Liver (tissue), 9 donors: ENCODE measurements around the gene SLC27A3. TPM values are rescaled to one million over a fixed set of nuclear protein-coding genes. Genes with fewer than 3 reads are reported as not detected.

Experiments
- DNase-seq: peaks from one replicate; pipeline ENCODE4 v3.0.0-alpha.2; 2017; ENCODE audit warnings: low spot score
- H3K27ac ChIP-seq, 2 donors: one replicate each; pipeline ENCODE4 v1.7.0; 2013; ENCODE audit warnings: inconsistent platforms in 2 of 2, low read length in 2 of 2, control low read depth in 1 of 2, low read depth in 1 of 2, mild to moderate bottlenecking in 1 of 2
- H3K27me3 ChIP-seq, 4 donors: one replicate each; pipeline versions ENCODE4 v1.6.1 to v1.7.0; 2013; ENCODE audit warnings: low read length in 3 of 4, inconsistent platforms in 1 of 4, mild to moderate bottlenecking in 1 of 4, moderate library complexity in 1 of 4; ENCODE audit not compliant: control insufficient read depth in 4 of 4, insufficient read depth in 4 of 4
- H3K36me3 ChIP-seq, 4 donors: one replicate each; pipeline versions ENCODE4 v1.6.1 to v1.7.0; 2013; ENCODE audit warnings: low read length in 3 of 4, mild to moderate bottlenecking in 3 of 4, low read depth in 1 of 4, moderate library complexity in 1 of 4; ENCODE audit not compliant: control insufficient read depth in 4 of 4, insufficient read depth in 3 of 4
- H3K4me1 ChIP-seq, 4 donors: one replicate each; pipeline versions ENCODE4 v1.6.1 to v1.7.0; 2013; ENCODE audit warnings: low read length in 3 of 4, mild to moderate bottlenecking in 3 of 4, moderate library complexity in 1 of 4; ENCODE audit not compliant: control insufficient read depth in 4 of 4, insufficient read depth in 4 of 4
- H3K4me3 ChIP-seq, 3 donors: one replicate each; pipeline versions ENCODE4 v1.6.1 to v1.7.0; 2013; ENCODE audit warnings: low read length in 3 of 3, control low read depth in 1 of 3, low read depth in 1 of 3, mild to moderate bottlenecking in 1 of 3
- H3K9ac ChIP-seq, 2 donors: one replicate each; pipeline ENCODE4 v1.7.0; 2013; ENCODE audit warnings: low read length in 2 of 2, mild to moderate bottlenecking in 2 of 2, moderate library complexity in 2 of 2, control low read depth in 1 of 2, low read depth in 1 of 2
- H3K9me3 ChIP-seq, 4 donors: one replicate each; pipeline versions ENCODE4 v1.6.1 to v1.7.0; 2013; ENCODE audit warnings: low read length in 3 of 4; ENCODE audit not compliant: control insufficient read depth in 4 of 4
- EGR1 ChIP-seq, 2 donors: IDR thresholded peaks; 2 replicates each; pipeline ENCODE4 v1.6.1; 2016 to 2018; ENCODE audit warnings: antibody characterized with exemption in 2 of 2, low read depth in 2 of 2
- FOXA1 ChIP-seq: IDR thresholded peaks from 2 replicates; pipeline ENCODE4 v1.6.1; 2016; ENCODE audit warnings: antibody characterized with exemption
- FOXA2 ChIP-seq: IDR thresholded peaks from 2 replicates; pipeline ENCODE4 v1.6.1; 2016; ENCODE audit warnings: antibody characterized with exemption
- GABPA ChIP-seq, 2 donors: IDR thresholded peaks in 1 of 2; conservative IDR thresholded peaks in 1 of 2; 2 replicates each; pipeline ENCODE4 v1.6.1; 2016; ENCODE audit warnings: antibody characterized with exemption in 2 of 2, mild to moderate bottlenecking in 1 of 2, moderate library complexity in 1 of 2
- HNF4G ChIP-seq: IDR thresholded peaks from 2 replicates; pipeline ENCODE4 v1.6.1; 2016; ENCODE audit warnings: antibody characterized with exemption
- JUND ChIP-seq, 2 donors: IDR thresholded peaks; 2 replicates each; pipeline ENCODE4 v1.6.1; 2016; ENCODE audit warnings: antibody characterized with exemption in 2 of 2
- NR2F2 ChIP-seq: IDR thresholded peaks from 2 replicates; pipeline ENCODE4 v1.6.1; 2016; ENCODE audit warnings: antibody characterized with exemption
- RAD21 ChIP-seq, 2 donors: IDR thresholded peaks; 2 replicates each; pipeline ENCODE4 v1.6.1; 2016; ENCODE audit warnings: antibody characterized with exemption in 2 of 2, mild to moderate bottlenecking in 2 of 2
- RXRA ChIP-seq, 2 donors: IDR thresholded peaks; 2 replicates each; pipeline ENCODE4 v1.6.1; 2017 to 2018; ENCODE audit warnings: antibody characterized with exemption in 2 of 2, mild to moderate bottlenecking in 1 of 2
- TAF1 ChIP-seq: conservative IDR thresholded peaks from 2 replicates; pipeline ENCODE4 v1.6.1; 2016; ENCODE audit warnings: antibody characterized with exemption, mild to moderate bottlenecking
- YY1 ChIP-seq: IDR thresholded peaks from 2 replicates; pipeline ENCODE4 v1.6.1; 2016; ENCODE audit warnings: antibody characterized with exemption, mild to moderate bottlenecking
- ZBTB33 ChIP-seq: IDR thresholded peaks from 2 replicates; pipeline ENCODE4 v1.6.1; 2016; ENCODE audit warnings: antibody characterized with exemption
- WGBS: extraction: QIAGEN DNeasy Blood & Tissue Kit; methylation state at CpG from one replicate; pipeline ENCODE4 v1.1.7; 2013; 5-methylcytosine and 5-hydroxymethylcytosine counted together
- polyA plus RNA-seq, 2 donors: library from polyadenylated mRNA; stranded (reverse) in 1 of 2; unstranded in 1 of 2; fragments of 200-250 nt in 1 of 2; fragments of >200 nt in 1 of 2; fragmentation: Nextera tagmentation in 1 of 2; extraction: Ambion mirVana in 1 of 2; gene quantifications; one replicate each; pipeline versions ENCODE4 v1.2.1 to v1.2.3, GENCODE V29; 2013 to 2015
- total RNA-seq, 2 donors: library from RNA; depleted of rRNA; stranded (reverse); fragments of >200 nt; gene quantifications; one replicate each; pipeline ENCODE4 v1.2.3, GENCODE V29; 2014
- TF ChIP-seq, protein P1 (sequence below): fragments of 150-350 bp; IDR thresholded peaks from 2 replicates; pipeline ENCODE4 v1.5.1; 2017; ENCODE audit warnings: improper control_type of control experiment, low read depth, low read length; ENCODE audit not compliant: missing input control
- TF ChIP-seq, protein P2 (sequence below): IDR thresholded peaks from 2 replicates; pipeline ENCODE4 v1.6.1; 2016; ENCODE audit warnings: antibody characterized with exemption, mild to moderate bottlenecking
- TF ChIP-seq, protein P3 (sequence below): IDR thresholded peaks from 2 replicates; pipeline ENCODE4 v1.6.1; 2016; ENCODE audit warnings: antibody characterized with exemption
- donor health status: healthy.
- donor health status: healthy.
- donor health status: healthy.
- donor health status: healthy.
- donor health status: healthy.

SLC27A3 gene
- total and polyA plus RNA-seq, 4 donors, result 18.1 to 47.4 (median 28.2) TPM

DNA sequence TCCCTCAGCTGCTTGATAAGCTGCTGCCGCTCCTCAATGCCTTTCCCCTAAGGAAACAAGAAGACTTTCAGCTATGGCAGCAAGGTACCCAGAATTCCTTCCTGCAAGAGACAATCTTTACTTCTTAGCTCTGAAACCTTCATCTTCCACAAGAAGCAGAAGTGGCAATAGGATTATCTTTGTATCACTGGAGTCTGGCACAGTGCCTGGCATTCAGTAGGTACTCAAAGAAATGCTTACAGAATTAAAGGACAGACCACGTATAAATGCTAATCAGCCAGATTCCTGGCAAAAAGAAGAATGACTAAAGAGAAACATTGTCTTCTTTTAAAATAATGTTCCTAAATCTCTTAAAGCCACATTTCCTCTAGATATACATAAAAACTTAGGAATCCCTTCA, 43.7 kb downstream of the SLC27A3 start (continued):
- TF ChIP-seq ZBTB33 (no peak), YY1 (no peak)
- TF ChIP-seq, protein P1, sequence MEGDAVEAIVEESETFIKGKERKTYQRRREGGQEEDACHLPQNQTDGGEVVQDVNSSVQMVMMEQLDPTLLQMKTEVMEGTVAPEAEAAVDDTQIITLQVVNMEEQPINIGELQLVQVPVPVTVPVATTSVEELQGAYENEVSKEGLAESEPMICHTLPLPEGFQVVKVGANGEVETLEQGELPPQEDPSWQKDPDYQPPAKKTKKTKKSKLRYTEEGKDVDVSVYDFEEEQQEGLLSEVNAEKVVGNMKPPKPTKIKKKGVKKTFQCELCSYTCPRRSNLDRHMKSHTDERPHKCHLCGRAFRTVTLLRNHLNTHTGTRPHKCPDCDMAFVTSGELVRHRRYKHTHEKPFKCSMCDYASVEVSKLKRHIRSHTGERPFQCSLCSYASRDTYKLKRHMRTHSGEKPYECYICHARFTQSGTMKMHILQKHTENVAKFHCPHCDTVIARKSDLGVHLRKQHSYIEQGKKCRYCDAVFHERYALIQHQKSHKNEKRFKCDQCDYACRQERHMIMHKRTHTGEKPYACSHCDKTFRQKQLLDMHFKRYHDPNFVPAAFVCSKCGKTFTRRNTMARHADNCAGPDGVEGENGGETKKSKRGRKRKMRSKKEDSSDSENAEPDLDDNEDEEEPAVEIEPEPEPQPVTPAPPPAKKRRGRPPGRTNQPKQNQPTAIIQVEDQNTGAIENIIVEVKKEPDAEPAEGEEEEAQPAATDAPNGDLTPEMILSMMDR, result no peak

GRCh38 chr1:153827168-153827964, 52.2 kb downstream of the SLC27A3 start:
- Histone ChIP-seq H3K36me3 (peaks cover 8 to 15% (median 10%) of the 10 kb centered on the region in 4 donors), H3K4me3 (no peak overlapping the region), H3K9me3 (no peaks in the 10 kb centered on the region), H3K9ac (no peak overlapping the region), H3K27me3 (no peaks in the 10 kb centered on the region), H3K4me1 (no peaks in the 10 kb centered on the region), H3K27ac (no peak overlapping the region)
- TF ChIP-seq JUND (IDR thresholded peaks at IDR 0.05) (no peak), HNF4G (no peak), TAF1 (no peak), FOXA2 (no peak), NR2F2 (no peak), RXRA (IDR thresholded peaks at IDR 0.05) (no peak), EGR1 (IDR thresholded peaks at IDR 0.05; ENCODE audit: low read depth in 2 of 2) (no peak), GABPA (IDR thresholded peaks at IDR 0.05 in 1 of 2, conservative IDR thresholded peaks at IDR 0.05 in 1 of 2) (no peak), FOXA1 (no peak), RAD21 (IDR thresholded peaks at IDR 0.05) (no peak), ZBTB33 (no peak)
- TF ChIP-seq, protein P2, sequence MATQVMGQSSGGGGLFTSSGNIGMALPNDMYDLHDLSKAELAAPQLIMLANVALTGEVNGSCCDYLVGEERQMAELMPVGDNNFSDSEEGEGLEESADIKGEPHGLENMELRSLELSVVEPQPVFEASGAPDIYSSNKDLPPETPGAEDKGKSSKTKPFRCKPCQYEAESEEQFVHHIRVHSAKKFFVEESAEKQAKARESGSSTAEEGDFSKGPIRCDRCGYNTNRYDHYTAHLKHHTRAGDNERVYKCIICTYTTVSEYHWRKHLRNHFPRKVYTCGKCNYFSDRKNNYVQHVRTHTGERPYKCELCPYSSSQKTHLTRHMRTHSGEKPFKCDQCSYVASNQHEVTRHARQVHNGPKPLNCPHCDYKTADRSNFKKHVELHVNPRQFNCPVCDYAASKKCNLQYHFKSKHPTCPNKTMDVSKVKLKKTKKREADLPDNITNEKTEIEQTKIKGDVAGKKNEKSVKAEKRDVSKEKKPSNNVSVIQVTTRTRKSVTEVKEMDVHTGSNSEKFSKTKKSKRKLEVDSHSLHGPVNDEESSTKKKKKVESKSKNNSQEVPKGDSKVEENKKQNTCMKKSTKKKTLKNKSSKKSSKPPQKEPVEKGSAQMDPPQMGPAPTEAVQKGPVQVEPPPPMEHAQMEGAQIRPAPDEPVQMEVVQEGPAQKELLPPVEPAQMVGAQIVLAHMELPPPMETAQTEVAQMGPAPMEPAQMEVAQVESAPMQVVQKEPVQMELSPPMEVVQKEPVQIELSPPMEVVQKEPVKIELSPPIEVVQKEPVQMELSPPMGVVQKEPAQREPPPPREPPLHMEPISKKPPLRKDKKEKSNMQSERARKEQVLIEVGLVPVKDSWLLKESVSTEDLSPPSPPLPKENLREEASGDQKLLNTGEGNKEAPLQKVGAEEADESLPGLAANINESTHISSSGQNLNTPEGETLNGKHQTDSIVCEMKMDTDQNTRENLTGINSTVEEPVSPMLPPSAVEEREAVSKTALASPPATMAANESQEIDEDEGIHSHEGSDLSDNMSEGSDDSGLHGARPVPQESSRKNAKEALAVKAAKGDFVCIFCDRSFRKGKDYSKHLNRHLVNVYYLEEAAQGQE, result no peak
- TF ChIP-seq, protein P1, result no peak
- TF ChIP-seq, protein P3, sequence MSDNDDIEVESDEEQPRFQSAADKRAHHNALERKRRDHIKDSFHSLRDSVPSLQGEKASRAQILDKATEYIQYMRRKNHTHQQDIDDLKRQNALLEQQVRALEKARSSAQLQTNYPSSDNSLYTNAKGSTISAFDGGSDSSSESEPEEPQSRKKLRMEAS, result no peak
- WGBS, result 96% methylated on average over 6 of the region's 6 CpGs
- no peak for DNase-seq
